ENCODE results near the gene PRKAR1B.

DNA sequence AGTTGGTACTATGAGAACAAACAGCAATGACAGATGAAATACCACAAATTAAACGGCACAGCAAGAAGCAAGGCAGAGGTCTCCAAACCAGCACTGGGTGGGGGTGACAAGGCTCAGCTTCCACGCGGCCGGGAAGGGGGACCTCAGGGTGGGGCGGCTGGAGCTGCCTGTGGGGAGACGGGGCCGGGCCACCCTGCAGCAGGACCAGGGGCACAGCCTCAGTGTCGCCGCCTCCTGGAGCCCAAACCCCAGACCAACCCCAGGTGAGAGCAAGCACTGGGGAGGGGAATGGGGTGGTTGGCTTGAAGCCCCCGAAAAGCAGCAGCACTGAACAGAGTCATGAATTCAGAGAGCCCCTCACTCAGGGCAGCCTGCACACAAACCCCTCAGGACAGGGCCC, 49.3 kb upstream of the PRKAR1B start:
- TF ChIP-seq, protein P1, sequence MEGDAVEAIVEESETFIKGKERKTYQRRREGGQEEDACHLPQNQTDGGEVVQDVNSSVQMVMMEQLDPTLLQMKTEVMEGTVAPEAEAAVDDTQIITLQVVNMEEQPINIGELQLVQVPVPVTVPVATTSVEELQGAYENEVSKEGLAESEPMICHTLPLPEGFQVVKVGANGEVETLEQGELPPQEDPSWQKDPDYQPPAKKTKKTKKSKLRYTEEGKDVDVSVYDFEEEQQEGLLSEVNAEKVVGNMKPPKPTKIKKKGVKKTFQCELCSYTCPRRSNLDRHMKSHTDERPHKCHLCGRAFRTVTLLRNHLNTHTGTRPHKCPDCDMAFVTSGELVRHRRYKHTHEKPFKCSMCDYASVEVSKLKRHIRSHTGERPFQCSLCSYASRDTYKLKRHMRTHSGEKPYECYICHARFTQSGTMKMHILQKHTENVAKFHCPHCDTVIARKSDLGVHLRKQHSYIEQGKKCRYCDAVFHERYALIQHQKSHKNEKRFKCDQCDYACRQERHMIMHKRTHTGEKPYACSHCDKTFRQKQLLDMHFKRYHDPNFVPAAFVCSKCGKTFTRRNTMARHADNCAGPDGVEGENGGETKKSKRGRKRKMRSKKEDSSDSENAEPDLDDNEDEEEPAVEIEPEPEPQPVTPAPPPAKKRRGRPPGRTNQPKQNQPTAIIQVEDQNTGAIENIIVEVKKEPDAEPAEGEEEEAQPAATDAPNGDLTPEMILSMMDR (IDR thresholded peaks at IDR 0.05; ENCODE audit: insufficient read depth, low read depth, low read length), result no peak
- no peak for TF ChIP-seq EZH2 (IDR thresholded peaks at IDR 0.05; ENCODE audit: insufficient read depth, low read length)

Data from astrocyte (in vitro differentiated cells and primary cell).